ENCODE results near the gene CDR2. TPM values are rescaled to one million over a fixed set of nuclear protein-coding genes. Genes with fewer than 3 reads are reported as not detected.
A peak's percentile ranks its signal among the peaks of the same experiment; 100 is the strongest.
"Not testable (repeated sequence)": the region's sequence is repeated elsewhere in the genome, so short reads cannot be mapped to it uniquely, and the experiment has no call there.

Gene CDR2
- total and polyA plus RNA-seq, 5 donors: 7.2 to 19.2 (median 9.7) TPM

GRCh38 chr16:22313876-22314470 lies 60.4 kb downstream of the CDR2 start:
- Histone ChIP-seq H3K27me3 (ENCODE audit: control insufficient read depth, insufficient read depth) (no peaks in the 10 kb centered on the region), H3K27ac (ENCODE audit: low read length) (no peak overlapping the region), H3K9me3 (ENCODE audit: control insufficient read depth, low read length) (no peaks in the 10 kb centered on the region), H3K4me3 (ENCODE audit: low read length) (no peak overlapping the region), H3K4me1 (ENCODE audit: control insufficient read depth, insufficient read depth, low read length) (no peaks in the 10 kb centered on the region)
- ATAC-seq (no peak), DNase-seq (no peak)
- intact Hi-C loops (cut with DNase I): no loop called here
- 93% methylated on average over 10 of the region's 10 CpGs for WGBS

- DNase-seq (no peak), ATAC-seq (no peak)
- H3K9me3 ChIP-seq (ENCODE audit: control insufficient read depth, low read length): no peaks in the 10 kb centered on the region
- intact Hi-C loops (cut with DNase I): no loop called here
- no peak overlapping the region for H3K27ac ChIP-seq (ENCODE audit: low read length)
- H3K27me3 ChIP-seq (ENCODE audit: control insufficient read depth, insufficient read depth): no peaks in the 10 kb centered on the region
- H3K4me3 ChIP-seq (ENCODE audit: low read length): no peak overlapping the region
- H3K4me1 ChIP-seq (ENCODE audit: control insufficient read depth, insufficient read depth, low read length): no peaks in the 10 kb centered on the region
- 92% methylated on average over 23 of the region's 23 CpGs for WGBS
These were observed 61.3 kb downstream of the CDR2 start for GRCh38 chr16:22312897-22313781.

GRCh38 chr16:22311520-22311919 lies 62.9 kb downstream of the CDR2 start:
- DNase-seq (no peak), ATAC-seq (no peak)
- 95% methylated on average over 4 of the region's 4 CpGs for WGBS
- no peaks in the 10 kb centered on the region for H3K9me3 ChIP-seq (ENCODE audit: control insufficient read depth, low read length)
- intact Hi-C loops (cut with DNase I): no loop called here
- no peak overlapping the region for H3K4me3 ChIP-seq (ENCODE audit: low read length)
- H3K27me3 ChIP-seq (ENCODE audit: control insufficient read depth, insufficient read depth): no peaks in the 10 kb centered on the region
- H3K4me1 ChIP-seq (ENCODE audit: control insufficient read depth, insufficient read depth, low read length): no peaks in the 10 kb centered on the region
- no peak overlapping the region for H3K27ac ChIP-seq (ENCODE audit: low read length)

- Histone ChIP-seq H3K27ac (ENCODE audit: low read length) (no peak overlapping the region), H3K4me3 (ENCODE audit: low read length) (no peak overlapping the region), H3K27me3 (ENCODE audit: control insufficient read depth, insufficient read depth) (no peaks in the 10 kb centered on the region), H3K9me3 (ENCODE audit: control insufficient read depth, low read length) (no peaks in the 10 kb centered on the region), H3K4me1 (ENCODE audit: control insufficient read depth, insufficient read depth, low read length) (no peaks in the 10 kb centered on the region)
- ATAC-seq (no peak), DNase-seq (no peak)
- intact Hi-C loops (cut with DNase I): no loop called here
- 96% methylated on average over 24 of the region's 24 CpGs for WGBS
These were observed 65.4 kb downstream of the CDR2 start for GRCh38 chr16:22308824-22309520.

- no peak overlapping the region for H3K27ac ChIP-seq (ENCODE audit: low read length)
- no peaks in the 10 kb centered on the region for H3K4me1 ChIP-seq (ENCODE audit: control insufficient read depth, insufficient read depth, low read length)
- peak in 1 of 2 donors; percentile 17 for ATAC-seq
- no peak overlapping the region for H3K4me3 ChIP-seq (ENCODE audit: low read length)
- H3K9me3 ChIP-seq (ENCODE audit: control insufficient read depth, low read length): no peaks in the 10 kb centered on the region
- intact Hi-C loops (cut with DNase I): no loop called here
- no peak for DNase-seq
- no peaks in the 10 kb centered on the region for H3K27me3 ChIP-seq (ENCODE audit: control insufficient read depth, insufficient read depth)
- WGBS: 94% methylated on average over 10 of the region's 10 CpGs
These were observed 66.6 kb downstream of the CDR2 start for GRCh38 chr16:22307838-22308237.

GRCh38 chr16:22306788-22307187 lies 67.6 kb downstream of the CDR2 start:
- H3K4me1 ChIP-seq (ENCODE audit: control insufficient read depth, insufficient read depth, low read length): no peaks in the 10 kb centered on the region
- H3K9me3 ChIP-seq (ENCODE audit: control insufficient read depth, low read length): no peaks in the 10 kb centered on the region
- ATAC-seq: no peak
- intact Hi-C loops (cut with DNase I): no loop called here
- H3K27me3 ChIP-seq (ENCODE audit: control insufficient read depth, insufficient read depth): no peaks in the 10 kb centered on the region
- no peak for DNase-seq
- H3K27ac ChIP-seq (ENCODE audit: low read length): no peak overlapping the region
- H3K4me3 ChIP-seq (ENCODE audit: low read length): no peak overlapping the region
- 91% methylated on average over 9 of the region's 9 CpGs for WGBS

GRCh38 chr16:22304411-22304810 lies 70.0 kb downstream of the CDR2 start:
- Histone ChIP-seq H3K9me3 (ENCODE audit: control insufficient read depth, low read length) (no peaks in the 10 kb centered on the region), H3K27ac (ENCODE audit: low read length) (no peak overlapping the region), H3K4me1 (ENCODE audit: control insufficient read depth, insufficient read depth, low read length) (peaks cover 2% of the 10 kb centered on the region), H3K4me3 (ENCODE audit: low read length) (no peak overlapping the region), H3K27me3 (ENCODE audit: control insufficient read depth, insufficient read depth) (no peaks in the 10 kb centered on the region)
- WGBS: 94% methylated on average over 4 of the region's 4 CpGs
- DNase-seq: no peak
- intact Hi-C loops (cut with DNase I): no loop called here
- no peak for ATAC-seq

GRCh38 chr16:22302776-22303363 lies 71.5 kb downstream of the CDR2 start:
- Histone ChIP-seq H3K27me3 (ENCODE audit: control insufficient read depth, insufficient read depth) (no peaks in the 10 kb centered on the region), H3K4me1 (ENCODE audit: control insufficient read depth, insufficient read depth, low read length) (peaks cover 2% of the 10 kb centered on the region), H3K27ac (ENCODE audit: low read length) (no peak overlapping the region), H3K9me3 (ENCODE audit: control insufficient read depth, low read length) (no peaks in the 10 kb centered on the region), H3K4me3 (ENCODE audit: low read length) (no peak overlapping the region)
- intact Hi-C loops (cut with DNase I): no loop called here
- DNase-seq: no peak
- ATAC-seq: no peak
- 91% methylated on average over 12 of the region's 12 CpGs for WGBS

GRCh38 chr16:22301423-22301822 lies 73.0 kb downstream of the CDR2 start:
- H3K4me3 ChIP-seq (ENCODE audit: low read length); H3K9me3 ChIP-seq (ENCODE audit: control insufficient read depth, low read length); H3K27ac ChIP-seq (ENCODE audit: low read length); H3K27me3 ChIP-seq (ENCODE audit: control insufficient read depth, insufficient read depth); DNase-seq; H3K4me1 ChIP-seq (ENCODE audit: control insufficient read depth, insufficient read depth, low read length); intact Hi-C loops (cut with DNase I); ATAC-seq: not testable (repeated sequence)
- WGBS: 94% methylated on average over 7 of the region's 7 CpGs

GRCh38 chr16:22300427-22301071 lies 73.9 kb downstream of the CDR2 start:
- Histone ChIP-seq H3K27me3 (ENCODE audit: control insufficient read depth, insufficient read depth) (no peaks in the 10 kb centered on the region), H3K4me1 (ENCODE audit: control insufficient read depth, insufficient read depth, low read length) (peaks cover 2% of the 10 kb centered on the region), H3K4me3 (ENCODE audit: low read length) (no peak overlapping the region), H3K27ac (ENCODE audit: low read length) (no peak overlapping the region), H3K9me3 (ENCODE audit: control insufficient read depth, low read length) (no peaks in the 10 kb centered on the region)
- 51% methylated on average over 8 of the region's 8 CpGs for WGBS
- DNase-seq (peak; percentile 60 to 79 (median 76)), ATAC-seq (no peak)
- intact Hi-C loops (cut with DNase I): no loop called here

Measured in right cardiac atrium (tissue), 5 donors.